Cerebellar nuclear complex (tissue), 1 donor: ENCODE results near the gene REEP6.
"Not testable (repeated sequence)": the region's sequence is repeated elsewhere in the genome, so short reads cannot be mapped to it uniquely, and the experiment has no call there.

Experiments
- DNase-seq, 2 experiments: peaks; one replicate each; lab custom pipeline; 2025; lab: John Stamatoyannopoulos, UW

Gene REEP6

DNA sequence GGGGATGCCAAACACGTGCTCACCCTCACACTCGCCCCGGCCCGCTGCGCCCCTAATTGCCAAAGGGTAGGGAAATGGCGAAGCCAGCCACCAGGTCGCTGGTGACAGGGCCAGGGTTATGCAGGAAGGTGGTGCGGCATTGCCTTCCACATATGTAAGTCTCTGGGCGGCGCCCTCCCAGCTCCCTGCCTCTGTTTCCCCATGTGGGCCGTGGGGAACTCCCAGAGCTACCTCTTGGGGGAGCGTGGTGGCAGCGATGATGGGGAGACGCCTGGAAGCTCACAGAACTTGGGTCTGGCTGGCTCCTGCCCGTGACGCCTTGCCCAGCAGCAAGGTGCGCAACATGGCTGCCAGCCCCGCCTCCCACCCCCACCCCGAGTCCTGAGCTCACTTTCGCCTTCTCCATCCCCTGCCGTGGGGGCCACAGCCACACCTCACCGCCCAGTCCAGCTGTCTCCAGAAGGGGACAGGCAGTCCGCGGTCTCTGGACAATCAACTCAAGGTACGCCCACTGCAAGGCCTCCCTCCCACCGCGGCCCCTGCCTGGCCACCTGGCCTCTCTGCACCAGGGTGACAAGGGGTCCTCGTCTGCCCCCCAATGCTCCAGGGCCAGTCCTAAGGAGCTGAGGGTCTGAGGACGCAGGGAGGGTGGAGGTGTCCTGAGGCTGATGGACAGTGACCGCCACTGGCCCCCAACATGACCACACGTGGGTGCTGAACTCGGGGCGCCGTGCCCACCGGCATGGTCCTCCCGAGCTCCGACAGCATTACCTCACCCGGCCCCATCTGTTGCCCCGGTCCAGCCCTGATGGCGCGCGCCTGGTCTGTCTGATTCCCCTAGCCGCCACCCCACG is 18.5 kb upstream of the REEP6 start:
- DNase-seq, result peak in 1 of 2 experiments; percentile 15

DNA sequence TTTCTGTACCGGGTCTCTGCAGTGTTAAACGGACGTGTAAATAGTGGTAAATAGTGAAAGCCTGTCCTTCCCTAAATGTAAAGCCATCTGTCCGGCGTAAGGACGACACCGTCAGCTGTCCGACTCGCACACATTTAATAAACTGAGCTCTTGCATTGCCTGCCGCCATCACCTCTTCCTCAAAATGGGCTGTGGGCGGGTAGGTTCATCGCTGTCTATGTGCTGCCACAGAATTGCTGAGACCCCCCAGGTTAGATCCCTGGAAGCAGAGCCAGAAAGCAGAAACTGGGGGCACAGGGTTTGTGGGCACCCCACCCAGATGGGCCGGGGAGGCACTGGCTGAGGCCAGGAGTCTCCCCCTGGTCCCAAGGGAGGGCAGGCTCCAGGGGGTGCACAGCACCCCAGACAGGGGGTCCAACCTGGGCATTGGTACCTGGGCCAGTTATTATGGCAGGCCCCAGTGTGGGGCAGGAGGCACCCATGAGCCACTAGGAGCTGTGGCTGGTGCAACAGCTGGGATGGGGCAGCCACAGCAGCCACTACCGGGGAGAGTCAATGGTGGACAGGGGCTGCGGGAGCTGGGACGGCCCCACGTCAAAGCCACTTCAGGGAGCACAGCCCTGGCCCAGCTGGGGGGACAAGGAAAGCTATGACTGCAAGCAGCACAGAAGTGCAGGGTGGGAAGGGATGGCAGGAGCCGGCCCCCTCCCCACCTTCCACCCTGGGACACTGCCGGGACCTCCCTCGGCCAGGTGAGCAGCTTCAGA is 17.7 kb upstream of the REEP6 start:
- no peak for DNase-seq

DNA sequence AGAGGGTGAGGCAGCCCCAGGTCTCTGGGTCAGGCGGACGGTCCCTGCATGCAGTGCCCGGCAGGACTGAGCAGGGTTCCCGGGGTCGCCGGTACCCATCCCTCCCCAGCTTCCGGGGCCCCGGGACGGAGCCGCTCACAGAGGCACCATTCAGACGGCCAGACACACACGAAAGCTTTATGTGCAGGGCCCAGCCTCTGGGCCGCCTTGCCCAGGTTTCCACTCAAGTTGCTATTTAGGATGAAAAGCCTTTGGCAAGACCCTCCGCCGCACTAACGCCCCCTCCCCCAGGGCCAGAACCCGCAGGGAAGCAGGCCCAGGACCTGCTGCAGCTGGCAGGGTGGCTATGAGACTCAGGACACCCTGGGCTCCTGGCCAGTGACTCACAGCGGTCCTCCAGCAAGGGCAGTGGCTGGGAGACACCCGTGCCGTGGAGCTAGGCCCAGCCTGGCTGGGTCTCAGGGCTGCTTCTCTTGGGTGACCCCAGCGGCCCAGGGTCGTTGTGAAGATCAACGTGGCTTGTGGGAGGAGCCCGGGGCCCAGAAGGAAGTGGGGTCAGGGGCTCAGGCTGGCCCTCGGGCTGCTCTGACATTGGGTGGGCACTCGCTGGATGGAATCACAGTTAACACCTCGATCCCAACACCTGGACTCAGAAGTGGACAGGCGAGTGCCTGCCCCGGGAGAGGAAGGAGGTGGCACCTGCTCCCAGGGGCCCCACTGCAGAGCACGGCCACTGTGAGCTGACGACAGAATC is 16.8 kb upstream of the REEP6 start:
- DNase-seq, result no peak

DNA sequence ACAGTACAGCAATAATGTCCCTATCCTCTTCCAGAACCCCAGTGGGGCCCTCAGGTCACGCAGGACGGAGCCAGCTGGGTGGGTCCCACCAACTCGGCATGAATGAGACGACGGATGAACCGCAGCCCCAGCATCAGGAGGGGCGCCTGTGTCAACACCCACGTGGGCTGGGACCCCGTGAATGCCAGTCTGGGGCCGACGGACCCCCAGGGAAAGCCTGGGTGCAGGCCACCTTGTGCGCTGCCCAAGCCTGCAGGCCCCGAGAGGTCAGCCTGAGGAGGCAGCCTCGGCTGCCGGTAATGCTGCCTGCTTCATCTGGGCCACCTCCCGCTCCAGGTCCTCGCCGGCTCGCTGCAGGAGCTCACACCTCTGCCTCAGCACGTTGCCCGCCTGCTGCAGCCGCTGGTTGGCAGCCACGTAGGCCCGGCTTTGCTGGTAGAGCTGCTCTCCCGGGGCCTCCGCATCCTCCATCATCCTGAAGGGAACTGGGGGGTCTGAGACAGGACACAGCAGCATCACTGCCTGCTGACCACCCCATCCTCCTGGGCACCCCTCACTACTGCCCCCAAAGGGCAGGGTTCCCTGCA is 16.1 kb upstream of the REEP6 start:
- DNase-seq, result no peak

DNA sequence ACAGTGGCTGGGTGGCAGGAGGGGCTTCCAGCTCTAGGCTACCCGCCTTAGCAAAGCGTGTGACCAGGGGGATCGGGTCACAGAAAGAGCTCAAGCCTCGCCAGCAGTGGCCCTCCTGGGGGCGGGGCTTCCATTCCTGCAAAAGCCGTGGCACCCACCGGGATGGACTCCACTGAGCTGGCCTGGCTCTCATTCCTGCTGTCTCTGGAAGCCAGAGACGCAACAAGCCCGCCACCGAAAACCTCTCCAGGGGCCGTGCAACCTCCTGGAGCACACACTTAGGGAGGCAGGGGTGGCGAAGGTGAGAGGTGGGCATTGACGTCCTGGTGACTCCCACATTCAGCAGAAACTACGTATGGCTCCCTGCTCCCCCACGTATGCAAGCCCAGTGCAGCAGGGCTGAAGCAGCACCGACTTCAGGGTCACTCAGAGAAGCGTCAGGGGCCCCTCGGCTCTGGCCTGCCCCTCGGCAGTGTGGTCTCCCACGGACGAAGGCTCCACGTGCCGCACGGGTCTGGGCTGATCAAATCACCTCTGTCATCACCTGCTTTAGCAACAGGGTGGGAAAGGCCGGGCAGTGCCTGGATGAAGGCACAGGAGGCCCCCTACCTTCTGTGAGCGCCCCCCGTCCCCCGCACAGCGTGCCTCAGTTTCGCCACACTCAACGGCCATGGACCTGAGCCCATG is 15.1 kb upstream of the REEP6 start:
- DNase-seq, result no peak

DNA sequence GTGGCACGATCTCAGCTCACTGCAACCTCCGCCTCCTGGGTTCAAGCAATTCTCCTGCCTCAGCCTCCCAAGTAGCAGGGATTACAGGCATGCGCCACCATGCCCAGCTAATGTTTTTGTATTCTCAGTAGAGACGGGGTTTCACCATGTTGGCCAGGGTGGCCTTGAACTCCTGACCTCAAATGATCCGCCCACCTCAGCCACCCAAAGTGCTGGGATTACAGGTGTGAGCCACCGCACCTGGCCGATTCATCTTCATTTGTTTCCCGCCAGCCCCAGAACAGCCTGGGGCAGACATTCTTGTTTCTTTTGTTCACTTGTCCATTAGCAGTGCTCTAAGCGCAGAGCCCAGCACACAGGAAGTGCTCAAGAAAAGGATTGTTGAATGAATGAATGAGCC is 13.9 kb upstream of the REEP6 start:
- DNase-seq, result not testable (repeated sequence)

DNA sequence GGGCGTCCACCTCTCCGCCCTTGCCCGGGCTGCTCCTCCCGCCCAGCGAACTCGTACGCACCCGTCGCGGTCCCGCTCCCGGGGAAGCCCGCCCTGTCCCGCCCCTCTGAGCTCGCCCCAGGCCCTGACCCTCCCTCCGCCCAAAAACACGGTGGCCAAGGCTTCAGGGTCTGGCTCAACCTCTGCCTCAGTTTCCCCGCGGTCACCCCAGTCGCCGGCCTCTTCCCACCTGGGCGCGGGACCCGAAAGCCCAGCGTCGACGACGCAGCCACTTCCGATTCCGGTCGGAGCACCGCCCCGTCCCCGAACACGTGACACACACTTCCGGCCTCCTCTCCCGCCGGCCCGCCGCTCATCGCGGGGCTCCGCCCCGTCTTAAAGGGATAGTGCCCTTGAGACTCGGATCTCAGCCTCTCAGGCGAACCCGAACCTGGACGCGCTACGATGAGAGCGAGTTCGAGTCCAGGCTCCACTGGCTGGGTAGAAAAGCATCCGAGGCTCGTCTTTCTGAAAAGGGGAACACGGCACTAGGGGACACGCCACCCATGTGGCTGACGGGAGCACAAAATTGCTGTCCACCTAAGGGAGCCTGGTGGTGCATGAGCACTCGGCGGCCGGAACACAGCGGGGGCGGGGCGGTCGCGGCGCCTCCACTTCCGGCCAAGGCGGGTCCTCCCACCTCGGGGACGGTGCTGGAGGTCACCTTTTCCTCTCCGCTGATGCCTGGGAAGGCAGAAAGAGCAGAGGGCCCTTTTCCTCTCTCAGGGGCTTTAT is 11.9 kb upstream of the REEP6 start, which contains the start of gene C19orf25:
Gene C19orf25 (minus strand): TSS at position 282 of the 774 bp plus-strand sequence. CDS start 312 bp downstream, outside the sequence.
- DNase-seq, result peak in 1 of 2 experiments; percentile 82

DNA sequence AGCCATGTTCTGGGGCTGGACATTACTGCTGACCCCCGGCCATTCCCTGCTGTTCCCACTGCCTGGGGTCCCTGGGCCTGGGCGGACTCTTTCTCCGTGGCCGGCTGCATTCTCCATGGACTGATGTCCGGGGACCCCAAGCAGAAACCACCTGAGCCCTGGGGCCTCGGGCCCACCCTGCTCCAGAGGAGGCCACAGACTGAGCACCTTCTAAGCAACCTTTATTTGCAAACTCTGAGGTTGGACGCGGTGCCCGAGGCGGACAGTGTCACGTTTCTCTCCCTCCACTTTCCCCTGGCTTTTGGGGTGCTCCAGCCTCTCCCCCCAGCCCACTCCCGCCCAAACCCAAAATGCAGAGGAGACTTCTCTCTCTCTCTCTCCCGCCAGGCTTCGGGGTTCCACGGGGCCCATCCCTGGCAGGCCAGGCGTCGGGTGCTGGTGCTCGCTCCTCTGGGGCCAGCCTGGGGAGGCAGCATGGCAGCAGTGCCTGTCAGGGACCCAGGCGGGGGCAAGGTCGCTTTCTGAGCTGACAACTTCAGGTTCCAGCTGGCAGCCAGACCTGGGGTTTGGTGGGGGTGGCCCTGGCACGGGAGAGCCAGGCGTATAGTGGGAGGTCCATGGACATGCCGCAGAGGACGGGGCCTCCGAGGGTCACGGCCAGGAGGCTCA is 9.6 kb upstream of the REEP6 start:
- no peak for DNase-seq

DNA sequence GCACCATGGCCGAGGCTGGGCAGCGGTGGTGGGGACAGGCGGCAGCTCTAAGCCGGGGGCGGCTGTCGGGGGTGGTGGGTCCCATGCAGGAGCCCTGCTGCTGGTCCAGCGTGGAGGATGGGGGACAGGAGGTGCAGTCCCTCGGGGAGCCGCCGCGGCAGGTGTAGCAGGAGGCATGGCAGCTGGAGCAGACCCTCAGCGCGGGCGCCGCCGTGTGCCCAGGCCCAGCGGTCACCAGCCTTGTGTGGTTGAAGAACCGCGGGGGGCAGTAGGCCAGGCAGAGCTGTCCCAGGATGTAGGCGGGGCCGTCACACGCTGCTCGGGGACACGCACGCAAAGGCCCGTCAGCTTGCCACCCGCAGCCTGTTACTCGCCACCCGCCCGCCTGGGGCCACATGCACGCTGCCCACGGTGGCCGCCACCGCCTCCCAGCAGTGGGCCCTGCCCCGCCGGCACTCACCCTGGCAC is 9.1 kb upstream of the REEP6 start:
- DNase-seq, result no peak

DNA sequence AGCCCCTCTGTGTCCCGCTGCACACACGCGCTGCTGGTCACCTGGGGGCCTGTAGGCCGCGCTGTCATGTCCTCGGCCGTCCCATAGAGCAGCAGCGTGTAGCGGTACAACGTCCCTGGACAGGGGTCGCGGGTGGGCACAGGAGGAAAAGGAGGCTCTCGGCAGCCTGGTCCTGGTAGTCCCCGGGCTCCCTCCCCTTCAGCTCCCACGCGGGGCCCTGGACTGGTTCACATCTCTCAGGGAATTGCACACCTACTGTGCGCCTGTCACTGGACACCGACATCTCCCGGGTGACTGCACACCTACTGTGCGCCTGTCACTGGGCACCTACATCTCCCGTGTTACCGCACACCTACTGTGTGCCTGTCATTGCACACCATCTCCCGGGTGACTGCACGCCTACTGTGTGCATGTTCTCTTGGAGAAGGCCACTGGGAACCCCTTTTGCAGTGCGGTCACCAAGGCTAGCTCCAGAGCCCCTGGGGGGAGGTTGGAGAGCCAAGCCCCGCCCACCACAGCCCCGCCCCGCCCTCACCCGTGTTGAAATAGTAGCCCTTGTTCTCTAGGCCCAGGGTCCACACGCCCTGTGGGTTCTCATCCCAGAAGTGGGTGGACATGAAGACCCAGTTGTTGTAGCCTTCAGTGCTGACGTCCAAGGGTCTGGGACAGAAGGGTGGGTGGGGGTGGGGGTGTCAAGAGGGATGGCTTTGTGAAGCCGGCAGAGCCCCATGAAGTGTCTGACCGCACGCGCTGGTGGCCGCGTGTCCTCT is 8.4 kb upstream of the REEP6 start:
- DNase-seq, result no peak

DNA sequence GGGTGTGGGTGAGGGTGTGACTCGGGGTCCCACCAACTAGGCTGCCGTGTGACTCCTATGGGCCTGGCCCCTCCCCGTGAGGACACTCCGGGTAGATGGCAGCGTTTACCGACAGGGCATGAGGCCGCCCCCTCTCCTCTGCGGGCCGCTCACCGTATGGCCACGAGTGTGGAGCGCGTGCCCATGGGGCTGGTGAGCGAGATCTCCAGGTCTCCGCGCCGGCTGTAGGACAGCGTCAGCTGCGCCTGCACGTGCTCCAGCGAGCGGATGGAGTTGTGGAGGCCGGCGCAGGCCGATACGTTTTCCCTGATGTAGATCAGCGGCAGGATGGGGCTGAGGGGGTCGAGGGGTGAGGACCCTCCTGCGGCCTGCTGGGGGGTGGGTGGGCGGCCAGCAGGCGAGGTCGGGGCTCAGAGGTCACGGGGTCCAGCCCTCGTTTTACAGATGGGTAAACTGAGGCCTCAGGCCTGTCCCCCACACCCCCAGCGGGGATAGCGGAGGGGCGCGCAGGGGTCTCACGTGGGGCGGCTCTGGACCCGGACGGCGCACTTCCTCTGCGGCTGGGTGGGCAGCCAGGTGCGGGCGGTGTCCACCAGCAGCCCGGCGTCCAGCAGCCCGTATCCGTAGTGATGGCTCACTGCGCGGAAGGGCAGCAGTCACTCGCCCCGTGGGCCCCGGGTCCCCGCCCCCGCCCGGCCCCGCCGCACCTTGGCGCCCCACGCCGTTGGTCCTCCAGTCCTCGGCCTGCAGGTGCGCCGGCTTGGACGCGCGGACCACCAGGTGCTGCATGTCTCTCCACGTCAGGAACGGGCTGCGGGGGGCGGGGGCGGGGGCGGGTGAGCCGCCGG is 7.6 kb upstream of the REEP6 start:
- no peak for DNase-seq

DNA sequence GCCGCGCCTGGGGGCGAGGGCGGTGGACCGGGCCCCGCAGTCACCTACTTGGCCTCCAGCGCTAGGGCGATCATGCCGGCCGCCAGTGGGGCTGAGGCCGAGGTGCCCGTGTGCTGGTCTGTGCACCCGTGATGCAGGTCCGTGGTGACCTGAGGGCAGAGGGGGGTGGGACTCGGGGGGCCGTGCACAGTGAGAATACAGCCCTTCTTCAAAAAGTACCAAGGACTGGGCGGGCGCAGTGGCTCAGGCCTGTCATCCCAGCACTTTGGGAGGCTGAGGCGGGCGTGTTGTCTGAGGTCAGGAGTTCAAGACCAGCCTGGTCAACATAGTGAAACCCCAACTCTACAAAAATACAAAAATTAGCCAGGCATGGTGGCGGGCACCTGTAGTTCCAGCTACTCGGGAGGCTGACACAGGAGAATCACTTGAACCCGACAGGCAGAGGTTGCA is 7.0 kb upstream of the REEP6 start:
- DNase-seq, result no peak

DNA sequence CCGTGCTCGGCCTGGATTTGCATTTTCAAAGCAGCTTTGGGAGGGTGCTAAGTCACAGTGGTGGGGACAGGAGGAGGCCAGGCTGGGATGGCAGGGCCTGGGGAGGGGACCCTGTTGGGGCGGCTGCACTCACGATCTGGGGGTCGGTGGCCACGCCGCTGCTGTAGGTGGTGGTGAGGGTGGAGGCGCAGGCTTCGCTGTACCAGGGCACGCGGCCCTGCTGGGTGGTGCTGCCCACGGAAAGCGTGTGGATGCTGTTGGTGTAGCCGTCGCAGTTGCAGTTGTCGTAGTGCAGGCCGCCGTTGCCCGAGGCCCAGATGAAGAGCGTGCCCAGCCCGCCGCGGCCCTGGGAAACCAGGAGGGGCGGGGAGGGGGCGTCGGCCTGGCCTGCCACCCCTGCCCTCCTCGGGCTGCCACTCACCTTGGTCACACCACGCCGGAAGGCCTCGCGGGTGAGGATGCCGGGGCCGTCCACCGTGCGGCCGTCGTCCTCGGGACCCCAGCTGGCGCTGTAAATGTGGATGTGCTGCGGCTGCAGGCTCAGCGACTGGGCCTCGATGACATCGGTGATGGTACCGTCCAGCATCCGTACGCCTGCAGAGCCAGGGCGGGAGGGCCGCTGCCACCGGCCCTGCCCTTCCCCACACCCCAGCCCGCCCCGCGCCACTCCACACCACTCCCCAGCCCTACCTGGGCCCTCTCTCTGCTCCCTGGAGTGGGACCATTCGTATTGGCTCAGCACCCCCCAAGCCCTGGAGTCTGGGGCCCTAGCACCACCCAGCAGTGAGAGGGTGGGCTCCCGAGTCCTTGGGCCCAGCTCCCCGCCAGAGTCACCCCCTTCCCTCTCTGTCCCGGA is 4.0 kb upstream of the REEP6 start:
- DNase-seq, result no peak

DNA sequence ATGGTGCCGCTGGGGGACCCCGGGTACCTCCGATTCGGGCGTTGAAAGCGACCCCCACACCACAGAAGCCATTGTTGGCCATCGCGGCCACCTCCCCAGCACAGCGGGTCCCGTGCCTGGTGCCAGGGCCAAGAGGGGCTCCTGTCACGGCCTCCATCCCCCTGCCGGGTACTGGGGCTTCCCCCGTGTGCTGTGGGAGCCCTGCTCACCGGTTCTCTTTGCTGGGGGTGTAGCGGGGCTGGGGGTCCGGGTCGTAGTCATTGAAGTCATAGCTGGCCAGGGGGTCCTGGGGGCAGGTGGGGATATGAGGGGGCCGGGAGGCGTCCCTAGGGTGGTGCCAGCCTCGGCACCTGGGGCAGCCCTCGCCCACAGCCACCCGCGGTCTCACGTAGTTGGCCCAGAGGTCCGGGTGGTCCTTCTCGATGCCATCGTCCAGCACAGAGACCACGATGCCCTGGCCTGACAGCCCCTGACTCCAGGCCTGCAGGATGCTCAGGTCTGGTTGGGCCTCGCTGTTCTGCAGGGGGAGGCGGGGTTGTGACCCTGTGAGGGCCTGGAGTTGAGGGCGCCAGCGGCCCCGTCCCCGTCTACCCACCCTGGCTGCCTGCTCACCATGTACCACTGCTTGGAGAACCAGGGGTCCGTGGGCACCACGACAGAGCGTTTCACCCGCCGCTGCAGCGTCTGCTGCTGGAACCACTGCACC is 3.3 kb upstream of the REEP6 start:
- no peak for DNase-seq

DNA sequence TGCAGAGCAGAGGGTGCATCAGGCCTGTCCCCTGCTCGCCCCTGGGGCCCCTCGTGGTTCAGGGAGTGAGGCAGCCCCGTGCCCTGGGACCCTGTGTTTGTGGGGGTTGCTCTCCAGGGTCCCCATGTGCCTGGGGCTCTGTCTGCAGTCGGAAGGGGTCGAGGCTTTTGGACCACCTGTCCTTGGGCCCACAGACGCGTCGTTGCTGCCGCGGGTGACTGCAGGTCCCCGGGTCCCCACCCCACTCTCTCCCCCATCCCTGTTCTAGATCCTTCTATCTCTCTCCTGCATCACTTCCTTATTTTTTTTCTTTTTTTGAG is 2.7 kb upstream of the REEP6 start:
- no peak for DNase-seq

DNA sequence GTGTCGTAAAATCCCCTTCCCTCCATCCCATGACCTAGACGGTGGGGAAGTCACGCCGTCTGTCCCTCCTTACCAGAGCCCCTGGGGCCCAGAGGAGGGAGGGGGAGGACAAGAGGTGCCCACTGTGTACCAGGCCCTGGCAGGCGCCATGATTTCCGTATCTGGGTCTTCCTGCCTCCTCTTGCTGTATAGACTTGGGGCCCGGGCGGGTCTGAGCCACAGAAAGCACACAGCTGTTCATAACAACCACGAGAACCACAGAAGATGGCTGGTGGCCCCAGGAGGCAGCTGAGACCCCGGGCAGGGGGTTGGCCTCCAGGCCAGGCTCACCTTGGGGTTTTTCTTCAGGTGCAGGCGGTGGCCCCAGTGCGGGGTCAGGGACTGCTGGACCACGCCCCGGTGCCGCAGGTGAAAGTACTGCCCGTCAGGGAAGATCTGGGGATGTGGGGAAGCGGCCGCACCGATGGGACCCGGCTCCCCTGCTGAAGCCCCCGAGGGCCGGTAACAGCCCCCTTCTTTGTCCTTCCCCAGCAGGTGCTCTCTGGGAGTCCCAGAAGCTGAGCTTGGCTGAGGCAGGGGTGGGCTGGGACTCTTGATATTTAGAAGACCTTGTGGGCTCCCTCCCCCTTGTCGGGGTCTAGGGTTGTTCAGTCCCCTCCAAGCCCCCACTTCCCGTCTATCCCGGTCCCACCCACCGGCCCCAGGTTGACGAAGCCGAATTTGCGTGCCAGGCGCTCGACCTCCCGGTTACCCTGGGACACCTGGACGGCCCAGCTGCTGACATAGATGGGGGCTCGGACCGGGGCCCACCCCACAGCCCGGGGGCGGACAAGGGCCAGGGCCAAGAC is 1.3 kb upstream of the REEP6 start:
- DNase-seq, result no peak
